ENCODE results near the gene CD99. TPM values are rescaled to one million over a fixed set of nuclear protein-coding genes. Genes with fewer than 3 reads are reported as not detected.

CD99 gene
- total RNA-seq, 4 donors from 2014 or later = 134 to 178 (median 143) TPM

GRCh38 chrX:2710041-2710840 is 19.1 kb downstream of the CD99 start:
- H3K4me1 ChIP-seq = peaks cover 21 to 67% (median 46%) of the 10 kb centered on the region in 4 donors
- H3K9me3 ChIP-seq = no peaks in the 10 kb centered on the region
- peak overlapping the region in 1 of 4 donors; percentile 15 for H3K4me3 ChIP-seq
- peak overlapping the region; percentile 66 to 84 (median 76) for H3K27ac ChIP-seq
- no peaks in the 10 kb centered on the region for H3K27me3 ChIP-seq
- H3K36me3 ChIP-seq = peaks cover 0 to 6% (median 0%) of the 10 kb centered on the region in 4 donors
- intact Hi-C loops (cut with DNase I; ENCODE audit: low total_unique reads) = no loop called here
- peak; percentile 26 for DNase-seq
- in situ Hi-C loops (cut with MboI; ENCODE audit: low pct_ligation_motif_present in 1 of 4, low pct_unique_long_range_greater_than_20kb in 1 of 4, low sequenced_read_pairs in 3 of 4) = no loop called here
- WGBS, 2 donors (ENCODE audit: low coverage in 1 of 2) = 13 to 26% methylated on average over 12 to 15 of the region's 15 CpGs
- no peak for TF ChIP-seq EP300 (IDR thresholded peaks at IDR 0.05; ENCODE audit: low read depth)
- TF ChIP-seq POLR2AphosphoS5 (IDR thresholded peaks at IDR 0.05) = no peak
- no peak for TF ChIP-seq CTCF (IDR thresholded peaks at IDR 0.05)
- TF ChIP-seq POLR2A (IDR thresholded peaks at IDR 0.05) = no peak

GRCh38 chrX:2711441-2711840 is 20.3 kb downstream of the CD99 start:
- peaks cover 16 to 55% (median 39%) of the 10 kb centered on the region in 4 donors for H3K4me1 ChIP-seq
- in situ Hi-C loops (cut with MboI; ENCODE audit: low pct_ligation_motif_present in 1 of 4, low pct_unique_long_range_greater_than_20kb in 1 of 4, low sequenced_read_pairs in 3 of 4) (no loop called here), intact Hi-C loops (cut with DNase I; ENCODE audit: low total_unique reads) (no loop called here)
- no peaks in the 10 kb centered on the region for H3K9me3 ChIP-seq
- DNase-seq = no peak
- TF ChIP-seq POLR2AphosphoS5 (IDR thresholded peaks at IDR 0.05) (no peak), CTCF (IDR thresholded peaks at IDR 0.05) (no peak), POLR2A (IDR thresholded peaks at IDR 0.05) (no peak), EP300 (IDR thresholded peaks at IDR 0.05; ENCODE audit: low read depth) (no peak)
- H3K27me3 ChIP-seq = no peaks in the 10 kb centered on the region
- H3K27ac ChIP-seq = peak overlapping the region in 1 of 4 donors; percentile 80
- peaks cover 0 to 6% (median 0%) of the 10 kb centered on the region in 4 donors for H3K36me3 ChIP-seq
- WGBS, 2 donors (ENCODE audit: low coverage in 1 of 2) = 52 to 83% methylated on average over 2 of the region's 2 CpGs
- no peak overlapping the region for H3K4me3 ChIP-seq

- H3K36me3 ChIP-seq = peaks cover 0 to 6% (median 2%) of the 10 kb centered on the region in 4 donors
- peaks cover 16 to 45% (median 30%) of the 10 kb centered on the region in 4 donors for H3K4me1 ChIP-seq
- in situ Hi-C loops (cut with MboI; ENCODE audit: low pct_ligation_motif_present in 1 of 4, low pct_unique_long_range_greater_than_20kb in 1 of 4, low sequenced_read_pairs in 3 of 4) (no loop called here), intact Hi-C loops (cut with DNase I; ENCODE audit: low total_unique reads) (no loop called here)
- no peak overlapping the region for H3K4me3 ChIP-seq
- no peak overlapping the region for H3K27ac ChIP-seq
- no peak for TF ChIP-seq EP300 (IDR thresholded peaks at IDR 0.05; ENCODE audit: low read depth)
- TF ChIP-seq POLR2A (IDR thresholded peaks at IDR 0.05) = no peak
- TF ChIP-seq CTCF (IDR thresholded peaks at IDR 0.05) = no peak
- no peak for TF ChIP-seq POLR2AphosphoS5 (IDR thresholded peaks at IDR 0.05)
- DNase-seq = no peak
- H3K27me3 ChIP-seq = no peaks in the 10 kb centered on the region
- 65 to 70% methylated on average over 2 to 9 of the region's 9 CpGs for WGBS, 2 donors (ENCODE audit: low coverage in 1 of 2)
- H3K9me3 ChIP-seq = no peaks in the 10 kb centered on the region
Observed at GRCh38 chrX:2712428-2712827, 21.3 kb downstream of the CD99 start.

GRCh38 chrX:2712890-2713840 is 22.1 kb downstream of the CD99 start:
- no peaks in the 10 kb centered on the region for H3K27me3 ChIP-seq
- TF ChIP-seq EP300 (IDR thresholded peaks at IDR 0.05; ENCODE audit: low read depth) (no peak), CTCF (IDR thresholded peaks at IDR 0.05) (no peak), POLR2AphosphoS5 (IDR thresholded peaks at IDR 0.05) (no peak), POLR2A (IDR thresholded peaks at IDR 0.05) (no peak)
- intact Hi-C loops (cut with DNase I; ENCODE audit: low total_unique reads) = no loop called here
- peaks cover 9 to 37% (median 22%) of the 10 kb centered on the region in 4 donors for H3K4me1 ChIP-seq
- no peak for DNase-seq
- in situ Hi-C loops (cut with MboI; ENCODE audit: low pct_ligation_motif_present in 1 of 4, low pct_unique_long_range_greater_than_20kb in 1 of 4, low sequenced_read_pairs in 3 of 4) = no loop called here
- H3K4me3 ChIP-seq = no peak overlapping the region
- H3K9me3 ChIP-seq = no peaks in the 10 kb centered on the region
- no peak overlapping the region for H3K27ac ChIP-seq
- peaks cover 0 to 10% (median 3%) of the 10 kb centered on the region in 4 donors for H3K36me3 ChIP-seq
- WGBS, 2 donors (ENCODE audit: low coverage in 1 of 2) = 82 to 89% methylated on average over 4 to 13 of the region's 13 CpGs
